Measurements from ENCODE around the gene PDX1.

PDX1 gene

GRCh38 chr13:27918918-27919658, 712 bp upstream of the PDX1 start:
- TF ChIP-seq, protein P1, sequence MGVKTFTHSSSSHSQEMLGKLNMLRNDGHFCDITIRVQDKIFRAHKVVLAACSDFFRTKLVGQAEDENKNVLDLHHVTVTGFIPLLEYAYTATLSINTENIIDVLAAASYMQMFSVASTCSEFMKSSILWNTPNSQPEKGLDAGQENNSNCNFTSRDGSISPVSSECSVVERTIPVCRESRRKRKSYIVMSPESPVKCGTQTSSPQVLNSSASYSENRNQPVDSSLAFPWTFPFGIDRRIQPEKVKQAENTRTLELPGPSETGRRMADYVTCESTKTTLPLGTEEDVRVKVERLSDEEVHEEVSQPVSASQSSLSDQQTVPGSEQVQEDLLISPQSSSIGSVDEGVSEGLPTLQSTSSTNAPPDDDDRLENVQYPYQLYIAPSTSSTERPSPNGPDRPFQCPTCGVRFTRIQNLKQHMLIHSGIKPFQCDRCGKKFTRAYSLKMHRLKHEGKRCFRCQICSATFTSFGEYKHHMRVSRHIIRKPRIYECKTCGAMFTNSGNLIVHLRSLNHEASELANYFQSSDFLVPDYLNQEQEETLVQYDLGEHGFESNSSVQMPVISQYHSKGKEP (tag by site-specific recombination; IDR thresholded peaks at IDR 0.05): no peak
- TF ChIP-seq REST (tag by site-specific recombination; IDR thresholded peaks at IDR 0.05): no peak
- TF ChIP-seq, protein P2, sequence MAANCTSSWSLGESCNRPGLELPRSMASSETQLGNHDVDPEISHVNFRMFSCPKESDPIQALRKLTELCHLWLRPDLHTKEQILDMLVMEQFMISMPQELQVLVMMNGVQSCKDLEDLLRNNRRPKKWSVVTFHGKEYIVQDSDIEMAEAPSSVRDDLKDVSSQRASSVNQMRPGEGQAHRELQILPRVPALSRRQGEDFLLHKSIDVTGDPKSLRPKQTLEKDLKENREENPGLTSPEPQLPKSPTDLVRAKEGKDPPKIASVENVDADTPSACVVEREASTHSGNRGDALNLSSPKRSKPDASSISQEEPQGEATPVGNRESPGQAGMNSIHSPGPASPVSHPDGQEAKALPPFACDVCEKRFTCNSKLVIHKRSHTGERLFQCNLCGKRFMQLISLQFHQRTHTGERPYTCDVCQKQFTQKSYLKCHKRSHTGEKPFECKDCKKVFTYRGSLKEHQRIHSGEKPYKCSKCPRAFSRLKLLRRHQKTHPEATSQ (tag by site-specific recombination; IDR thresholded peaks at IDR 0.05): no peak
- no peak for TF ChIP-seq ZBTB21 (tag by site-specific recombination; IDR thresholded peaks at IDR 0.05)
- no peak for TF ChIP-seq ZBTB6 (tag by site-specific recombination; IDR thresholded peaks at IDR 0.05)
- no peak for TF ChIP-seq ZNF830 (tag by site-specific recombination; IDR thresholded peaks at IDR 0.05; ENCODE audit: low read depth)
- TF ChIP-seq ZNF529 (tag by site-specific recombination; IDR thresholded peaks at IDR 0.05; ENCODE audit: insufficient replicate concordance): no peak
- TF ChIP-seq ZNF16 (tag by site-specific recombination; IDR thresholded peaks at IDR 0.05; ENCODE audit: low read depth): no peak
- TF ChIP-seq, protein P3, sequence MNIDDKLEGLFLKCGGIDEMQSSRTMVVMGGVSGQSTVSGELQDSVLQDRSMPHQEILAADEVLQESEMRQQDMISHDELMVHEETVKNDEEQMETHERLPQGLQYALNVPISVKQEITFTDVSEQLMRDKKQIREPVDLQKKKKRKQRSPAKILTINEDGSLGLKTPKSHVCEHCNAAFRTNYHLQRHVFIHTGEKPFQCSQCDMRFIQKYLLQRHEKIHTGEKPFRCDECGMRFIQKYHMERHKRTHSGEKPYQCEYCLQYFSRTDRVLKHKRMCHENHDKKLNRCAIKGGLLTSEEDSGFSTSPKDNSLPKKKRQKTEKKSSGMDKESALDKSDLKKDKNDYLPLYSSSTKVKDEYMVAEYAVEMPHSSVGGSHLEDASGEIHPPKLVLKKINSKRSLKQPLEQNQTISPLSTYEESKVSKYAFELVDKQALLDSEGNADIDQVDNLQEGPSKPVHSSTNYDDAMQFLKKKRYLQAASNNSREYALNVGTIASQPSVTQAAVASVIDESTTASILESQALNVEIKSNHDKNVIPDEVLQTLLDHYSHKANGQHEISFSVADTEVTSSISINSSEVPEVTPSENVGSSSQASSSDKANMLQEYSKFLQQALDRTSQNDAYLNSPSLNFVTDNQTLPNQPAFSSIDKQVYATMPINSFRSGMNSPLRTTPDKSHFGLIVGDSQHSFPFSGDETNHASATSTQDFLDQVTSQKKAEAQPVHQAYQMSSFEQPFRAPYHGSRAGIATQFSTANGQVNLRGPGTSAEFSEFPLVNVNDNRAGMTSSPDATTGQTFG (tag by site-specific recombination; IDR thresholded peaks at IDR 0.05; ENCODE audit: borderline replicate concordance): no peak
- Histone ChIP-seq H3K9me3 (ENCODE audit: control insufficient read depth, insufficient read depth, low read depth, low read length) (no peaks in the 10 kb centered on the region), H3K4me1 (ENCODE audit: control insufficient read depth, insufficient read depth, low read length) (no peaks in the 10 kb centered on the region), H3K4me3 (ENCODE audit: low read depth, low read length) (no peak overlapping the region), H3K27ac (ENCODE audit: extremely low read depth, low read depth, low read length) (no peak overlapping the region), H3K36me3 (ENCODE audit: control insufficient read depth in 2 of 2, insufficient read depth in 1 of 2, low read length in 2 of 2) (peaks cover 0 to 2% of the 10 kb centered on the region in 2 experiments; a peak in 1 of 3 replicates)
- POLR2A ChIA-PET: no interaction called here
- CTCF ChIA-PET: interaction anchor here (0.6 to 1.1 kb wide), 5 partner anchors 12 to 554 kb away, joined by 3 to 6 read pairs (median 4); no protein-coding TSS in a partner anchor

DNA sequence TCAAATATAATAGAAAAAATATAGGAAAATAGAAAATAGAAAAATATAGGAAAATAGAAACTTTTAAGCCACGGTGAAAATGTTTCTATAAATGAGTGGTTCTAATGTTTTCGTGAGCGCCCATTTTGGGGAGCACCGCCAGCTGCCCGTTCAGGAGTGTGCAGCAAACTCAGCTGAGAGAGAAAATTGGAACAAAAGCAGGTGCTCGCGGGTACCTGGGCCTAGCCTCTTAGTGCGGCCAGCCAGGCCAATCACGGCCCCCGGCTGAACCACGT, 204 bp upstream of the PDX1 start:
- ChIA-PET CTCF (interaction anchor here (0.6 to 1.1 kb wide), 5 partner anchors 11 to 554 kb away, joined by 3 to 6 read pairs (median 4); no protein-coding TSS in a partner anchor), POLR2A (no interaction called here)
- Histone ChIP-seq H3K36me3 (ENCODE audit: control insufficient read depth in 2 of 2, insufficient read depth in 1 of 2, low read length in 2 of 2) (peaks cover 0 to 2% of the 10 kb centered on the region in 2 experiments; a peak in 1 of 3 replicates), H3K4me3 (ENCODE audit: low read depth, low read length) (no peak overlapping the region; the same call in 1 of the 2 replicates), H3K4me1 (ENCODE audit: control insufficient read depth, insufficient read depth, low read length) (no peaks in the 10 kb centered on the region), H3K9me3 (ENCODE audit: control insufficient read depth, insufficient read depth, low read depth, low read length) (no peaks in the 10 kb centered on the region), H3K27ac (ENCODE audit: extremely low read depth, low read depth, low read length) (no peak overlapping the region)
- TF ChIP-seq, protein P4, sequence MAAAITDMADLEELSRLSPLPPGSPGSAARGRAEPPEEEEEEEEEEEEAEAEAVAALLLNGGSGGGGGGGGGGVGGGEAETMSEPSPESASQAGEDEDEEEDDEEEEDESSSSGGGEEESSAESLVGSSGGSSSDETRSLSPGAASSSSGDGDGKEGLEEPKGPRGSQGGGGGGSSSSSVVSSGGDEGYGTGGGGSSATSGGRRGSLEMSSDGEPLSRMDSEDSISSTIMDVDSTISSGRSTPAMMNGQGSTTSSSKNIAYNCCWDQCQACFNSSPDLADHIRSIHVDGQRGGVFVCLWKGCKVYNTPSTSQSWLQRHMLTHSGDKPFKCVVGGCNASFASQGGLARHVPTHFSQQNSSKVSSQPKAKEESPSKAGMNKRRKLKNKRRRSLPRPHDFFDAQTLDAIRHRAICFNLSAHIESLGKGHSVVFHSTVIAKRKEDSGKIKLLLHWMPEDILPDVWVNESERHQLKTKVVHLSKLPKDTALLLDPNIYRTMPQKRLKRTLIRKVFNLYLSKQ (tag by site-specific recombination; IDR thresholded peaks at IDR 0.05; ENCODE audit: borderline replicate concordance): no peak
- TF ChIP-seq ZNF776 (tag by site-specific recombination; IDR thresholded peaks at IDR 0.05; ENCODE audit: borderline replicate concordance): no peak
- no peak for TF ChIP-seq ZNF10 (tag by site-specific recombination; IDR thresholded peaks at IDR 0.05)
- no peak for TF ChIP-seq ZNF837 (tag by site-specific recombination; IDR thresholded peaks at IDR 0.05)
- TF ChIP-seq ZNF629 (tag by site-specific recombination; IDR thresholded peaks at IDR 0.05): no peak

All from HEK293 (cell line).